HUES64 (cell line): Measurements from ENCODE around the gene TMEM183A.

Experiments used
- H3K27ac ChIP-seq: 2 replicates; pipeline ENCODE4 v1.7.0; 2013; ENCODE audit warnings: low read depth, low read length, inconsistent platforms
- H3K27me3 ChIP-seq: 2 replicates; pipeline ENCODE4 v1.6.1; 2013; ENCODE audit warnings: mild to moderate bottlenecking, low read length; ENCODE audit not compliant: insufficient read depth
- H3K36me3 ChIP-seq: 2 replicates; pipeline ENCODE4 v1.6.1; 2013; ENCODE audit warnings: mild to moderate bottlenecking, low read length; ENCODE audit not compliant: insufficient read depth
- H3K4me1 ChIP-seq: 2 replicates; pipeline ENCODE4 v1.6.1; 2013; ENCODE audit warnings: mild to moderate bottlenecking, low read length, moderate library complexity; ENCODE audit not compliant: insufficient read depth
- H3K4me3 ChIP-seq: 2 replicates; pipeline ENCODE4 v1.5.1; 2013; ENCODE audit warnings: mild to moderate bottlenecking, low read length, moderate library complexity
- H3K9ac ChIP-seq: 2 replicates; pipeline ENCODE4 v1.6.1; 2013; ENCODE audit warnings: mild to moderate bottlenecking, low read depth, low read length
- H3K9me3 ChIP-seq: 2 replicates; pipeline ENCODE4 v1.6.1; 2013; ENCODE audit warnings: low read depth, low read length; ENCODE audit not compliant: insufficient read depth
- WGBS: fragments of 150-250, 120-280 bp; methylation state at CpG from one replicate; pipeline ENCODE4 v1.1.7; 2013; ENCODE audit warnings: missing lambda C conversion rate; 5-methylcytosine and 5-hydroxymethylcytosine counted together

TMEM183A gene

DNA sequence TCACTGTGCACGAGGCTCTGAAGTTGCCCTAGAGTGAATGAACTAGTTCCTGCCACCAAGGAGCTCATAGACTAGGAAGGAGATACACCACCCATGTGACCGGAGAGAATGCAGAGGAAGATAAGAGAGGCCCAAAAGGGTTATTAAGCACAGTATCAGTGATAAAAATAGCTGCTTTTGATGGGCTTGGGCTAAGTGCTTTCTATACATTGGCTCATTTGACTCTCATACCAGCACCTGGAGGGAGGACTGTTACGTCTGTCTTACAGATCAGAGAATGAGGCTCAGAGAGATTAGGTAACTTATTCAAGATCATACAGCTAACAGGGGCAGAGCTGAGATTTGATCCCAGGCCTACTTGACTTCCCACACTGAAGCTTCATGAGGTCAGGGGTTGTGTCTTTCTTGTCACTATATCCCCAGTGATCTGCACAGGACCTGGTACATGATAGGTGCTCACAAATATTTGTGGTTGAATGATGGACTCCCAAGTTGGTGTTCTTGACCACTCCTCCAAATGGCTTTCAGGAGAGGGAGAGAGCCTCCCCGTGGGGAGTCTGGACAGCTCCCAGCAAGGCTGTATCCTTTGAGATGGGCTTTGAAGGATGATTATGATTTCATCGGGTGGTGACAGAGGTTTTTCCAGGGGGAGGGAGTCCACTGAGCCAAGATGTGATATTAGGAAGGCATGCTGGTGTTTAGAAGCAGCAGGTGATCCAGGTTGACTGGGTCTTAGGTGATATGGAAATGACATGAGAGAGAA is 33.5 kb downstream of the TMEM183A start:
- WGBS: 89% methylated on average over 5 of the region's 5 CpGs
- Histone ChIP-seq H3K4me1 (0 out of 2 replicates have a peak, but pooled peaks cover 4% of the 10 kb centered on the region), H3K4me3 (no peak overlapping the region), H3K36me3 (peaks cover 6% of the 10 kb centered on the region; the same call in 1 of the 2 replicates), H3K9me3 (no peaks in the 10 kb centered on the region), H3K27ac (no peak overlapping the region), H3K9ac (no peak overlapping the region), H3K27me3 (no peaks in the 10 kb centered on the region)

DNA sequence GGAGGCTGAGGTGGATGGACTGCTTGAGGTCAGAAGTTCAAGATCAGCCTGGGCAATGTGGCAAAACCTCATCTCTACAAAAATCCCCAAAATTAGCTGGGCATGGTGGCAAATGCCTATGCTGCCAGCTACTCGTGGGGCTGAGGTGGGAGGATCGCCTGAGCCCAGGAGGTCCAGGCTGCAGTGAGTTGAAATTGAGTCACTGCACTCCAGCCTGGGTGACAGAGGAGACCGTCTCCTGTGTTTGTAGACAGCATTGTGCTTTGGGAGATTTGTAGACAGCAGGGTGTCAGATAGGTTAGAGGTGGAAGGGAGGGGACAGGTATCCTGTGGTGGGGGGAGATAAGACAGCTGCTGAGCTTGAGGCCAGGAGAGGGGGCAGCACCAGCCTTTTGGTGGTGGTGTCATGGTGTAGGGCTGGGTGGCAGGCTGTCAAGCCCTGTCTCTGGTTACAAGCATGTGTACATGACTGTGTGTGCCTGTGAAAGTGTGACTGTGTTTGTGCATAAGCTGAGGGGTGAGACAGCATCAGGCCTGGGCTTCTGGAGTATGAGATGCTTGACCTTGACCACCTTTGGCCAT is 34.3 kb downstream of the TMEM183A start:
- no peaks in the 10 kb centered on the region for H3K27me3 ChIP-seq
- H3K36me3 ChIP-seq: peaks cover 11% of the 10 kb centered on the region; the same call in 1 of the 2 replicates
- 75% methylated on average over 3 of the region's 3 CpGs for whole genome bisulfite sequencing
- H3K4me3 ChIP-seq: no peak overlapping the region
- H3K27ac ChIP-seq: no peak overlapping the region
- H3K4me1 ChIP-seq: no peaks in the 10 kb centered on the region
- no peaks in the 10 kb centered on the region for H3K9me3 ChIP-seq
- H3K9ac ChIP-seq: no peak overlapping the region

DNA sequence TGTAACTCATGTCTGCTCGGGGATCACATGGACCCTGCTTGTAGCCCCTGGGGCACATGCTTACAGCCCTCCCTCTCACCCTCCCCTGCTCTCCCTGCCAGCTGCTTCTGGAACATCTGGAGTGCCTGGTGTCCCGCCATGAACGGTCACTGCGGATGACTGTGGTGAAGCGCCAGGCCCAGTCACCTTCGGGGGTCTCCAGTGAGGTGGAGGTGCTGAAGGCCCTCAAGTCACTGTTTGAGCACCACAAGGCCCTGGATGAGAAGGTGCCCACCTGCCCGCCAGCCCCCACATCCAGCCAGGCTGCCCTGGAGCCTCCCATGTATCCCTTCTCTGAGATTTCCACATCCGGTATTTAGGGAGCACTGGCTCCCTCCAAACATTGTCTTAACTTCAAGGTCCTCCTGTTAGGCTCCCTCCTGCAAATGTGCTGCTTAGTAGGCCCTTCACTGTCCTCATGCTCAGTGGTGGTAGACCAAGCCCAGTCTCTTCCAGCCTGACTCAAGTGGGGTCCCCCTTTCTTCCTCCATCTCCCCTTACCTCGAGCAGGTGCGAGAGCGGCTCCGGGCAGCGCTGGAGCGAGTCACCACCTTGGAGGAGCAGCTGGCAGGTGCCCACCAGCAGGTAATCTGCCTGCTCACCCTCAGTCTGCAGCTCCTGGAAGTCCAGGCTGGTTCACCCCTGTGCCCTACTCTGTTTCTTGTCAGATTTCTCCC is 36.8 kb downstream of the TMEM183A start:
- Histone ChIP-seq H3K27me3 (no peaks in the 10 kb centered on the region), H3K9me3 (no peaks in the 10 kb centered on the region), H3K27ac (no peak overlapping the region), H3K4me3 (no peak overlapping the region), H3K9ac (no peak overlapping the region), H3K36me3 (peaks cover 15% of the 10 kb centered on the region; the same call in 1 of the 2 replicates), H3K4me1 (peaks cover 2% of the 10 kb centered on the region; the same call in 1 of the 2 replicates)
- 95% methylated on average over 14 of the region's 14 CpGs for WGBS

DNA sequence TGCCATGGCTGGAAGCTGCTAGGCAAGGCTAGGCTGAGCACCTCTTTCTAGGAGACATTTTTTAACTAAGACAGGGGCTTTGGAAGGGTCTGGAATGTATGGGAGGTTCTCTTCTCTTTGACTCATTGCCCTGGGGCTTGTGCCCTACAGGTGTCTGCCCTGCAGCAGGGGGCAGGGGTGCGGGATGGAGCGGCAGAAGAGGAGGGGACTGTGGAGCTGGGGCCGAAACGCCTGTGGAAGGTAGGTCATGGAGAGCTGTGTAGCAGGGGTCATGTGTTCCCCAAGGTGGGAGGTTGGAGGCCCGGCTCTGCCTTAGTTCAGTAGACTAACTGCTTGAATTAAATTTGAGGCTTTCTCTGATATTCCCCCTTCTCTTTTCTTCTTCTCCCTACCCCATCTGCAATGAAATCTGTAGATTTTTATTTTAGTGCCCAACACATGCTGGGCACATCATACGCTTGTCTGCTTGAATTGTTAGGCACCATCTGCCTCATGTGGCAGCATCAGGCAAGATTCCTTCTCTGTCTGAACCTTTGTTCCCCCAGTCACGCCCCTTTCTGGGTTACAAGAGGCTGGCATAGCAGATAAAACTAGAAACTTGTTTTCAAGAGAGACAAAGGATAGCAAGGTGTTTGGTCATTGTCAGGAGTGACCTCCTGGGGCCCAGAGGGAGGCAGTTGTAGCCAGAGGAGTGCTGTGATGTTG is 37.5 kb downstream of the TMEM183A start:
- H3K4me1 ChIP-seq: peaks cover 2% of the 10 kb centered on the region; the same call in 1 of the 2 replicates
- H3K27ac ChIP-seq: no peak overlapping the region
- H3K9me3 ChIP-seq: no peaks in the 10 kb centered on the region
- no peaks in the 10 kb centered on the region for H3K27me3 ChIP-seq
- WGBS: 84% methylated on average over 7 of the region's 7 CpGs
- no peak overlapping the region for H3K9ac ChIP-seq
- H3K36me3 ChIP-seq: peaks cover 15% of the 10 kb centered on the region; the same call in 1 of the 2 replicates
- no peak overlapping the region for H3K4me3 ChIP-seq

DNA sequence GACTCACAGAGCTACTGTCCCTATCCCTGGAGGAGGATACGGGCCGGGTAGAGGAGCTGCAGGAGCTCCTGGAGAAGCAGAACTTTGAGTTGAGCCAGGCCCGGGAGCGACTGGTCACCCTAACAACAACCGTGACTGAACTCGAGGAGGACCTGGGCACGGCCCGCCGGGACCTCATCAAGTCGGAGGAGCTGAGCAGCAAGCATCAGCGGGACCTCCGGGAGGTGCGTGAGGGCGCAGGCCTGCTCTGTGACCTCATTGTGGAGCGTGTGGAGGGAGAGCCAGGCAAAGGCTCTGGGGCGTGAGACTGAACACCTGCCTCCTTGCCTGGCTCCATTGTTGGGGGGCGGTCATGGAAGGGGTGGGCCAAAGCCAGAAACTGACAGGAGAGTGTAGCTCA is 38.2 kb downstream of the TMEM183A start:
- Histone ChIP-seq H3K36me3 (peaks cover 15% of the 10 kb centered on the region; the same call in 1 of the 2 replicates), H3K9ac (no peak overlapping the region), H3K9me3 (no peaks in the 10 kb centered on the region), H3K4me1 (peaks cover 2% of the 10 kb centered on the region; the same call in 1 of the 2 replicates), H3K4me3 (no peak overlapping the region), H3K27me3 (no peaks in the 10 kb centered on the region), H3K27ac (no peak overlapping the region)
- 94% methylated on average over 17 of the region's 17 CpGs for WGBS

DNA sequence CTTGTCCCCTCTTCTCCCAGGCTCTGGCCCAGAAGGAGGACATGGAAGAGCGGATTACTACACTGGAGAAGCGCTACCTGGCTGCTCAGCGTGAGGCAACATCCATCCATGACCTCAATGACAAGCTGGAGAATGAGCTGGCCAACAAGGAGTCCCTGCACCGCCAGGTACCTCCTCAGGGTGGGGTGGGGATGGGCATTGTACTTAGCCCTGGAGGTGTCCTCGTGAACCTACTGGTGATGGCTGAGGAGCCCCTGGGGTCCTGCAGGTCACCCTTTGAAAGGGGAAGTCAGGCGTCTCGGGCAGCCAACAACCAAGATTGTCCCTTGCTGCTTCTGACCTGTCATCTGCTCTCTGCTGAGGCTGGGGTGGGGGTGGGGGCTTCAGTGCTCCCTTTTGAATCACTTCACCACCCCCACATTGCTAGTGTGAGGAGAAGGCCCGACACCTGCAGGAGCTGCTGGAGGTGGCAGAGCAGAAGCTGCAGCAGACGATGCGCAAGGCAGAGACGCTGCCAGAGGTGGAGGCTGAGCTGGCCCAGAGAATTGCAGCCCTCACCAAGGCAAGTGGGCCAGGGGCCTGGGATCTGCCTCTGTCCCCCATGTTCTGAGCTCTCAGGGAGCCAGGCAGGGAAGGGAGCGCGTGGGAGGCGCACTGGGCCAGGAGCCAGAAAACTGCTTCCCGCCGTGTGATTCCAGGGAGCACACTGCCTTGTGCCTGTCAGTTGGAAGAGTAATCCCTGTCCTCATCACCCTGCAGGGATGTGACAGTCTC is 38.8 kb downstream of the TMEM183A start:
- Histone ChIP-seq H3K9ac (no peak overlapping the region), H3K27me3 (no peaks in the 10 kb centered on the region)
- WGBS: 93% methylated on average over 16 of the region's 16 CpGs

DNA sequence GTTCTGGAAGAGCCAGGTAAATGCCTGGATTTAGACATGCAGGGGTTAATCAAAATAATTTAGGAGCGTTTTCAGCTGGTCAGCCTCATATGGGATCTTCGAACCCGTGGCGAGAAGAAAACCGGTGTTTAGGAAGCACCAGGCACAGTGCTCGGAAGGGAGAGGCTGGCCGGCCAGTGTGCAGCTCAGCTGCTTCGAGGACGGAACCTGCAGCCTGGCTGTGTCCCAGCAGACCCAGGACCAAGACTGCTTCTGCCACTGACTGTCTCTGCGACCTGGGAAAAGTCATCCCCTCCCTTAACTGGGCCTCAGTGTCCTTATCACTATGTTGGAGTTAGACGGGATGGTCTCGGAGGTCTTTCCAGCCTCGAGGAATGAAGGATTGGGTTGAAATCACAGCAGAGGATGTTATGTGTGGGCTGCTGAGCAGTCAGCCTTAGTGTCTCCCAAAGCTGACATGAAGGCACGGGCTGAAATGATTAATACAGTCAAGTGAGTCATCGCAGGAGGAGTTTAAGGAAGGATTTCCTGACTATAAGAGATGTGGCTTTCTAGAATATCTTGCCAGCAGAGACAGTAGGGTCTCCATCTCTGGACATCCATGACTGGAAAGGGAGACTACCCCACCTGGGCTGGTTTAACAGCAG is 39.9 kb downstream of the TMEM183A start:
- Histone ChIP-seq H3K27me3 (no peaks in the 10 kb centered on the region), H3K9ac (no peak overlapping the region), H3K36me3 (peaks cover 15% of the 10 kb centered on the region; the same call in 1 of the 2 replicates), H3K9me3 (no peaks in the 10 kb centered on the region), H3K27ac (no peak overlapping the region), H3K4me1 (peaks cover 2% of the 10 kb centered on the region; the same call in 1 of the 2 replicates), H3K4me3 (no peak overlapping the region)
- 91% methylated on average over 15 of the region's 15 CpGs for WGBS

More for the DNA sequence above, 38.8 kb downstream of the TMEM183A start:
- Histone ChIP-seq H3K36me3 (peaks cover 15% of the 10 kb centered on the region; the same call in 1 of the 2 replicates), H3K4me1 (peaks cover 2% of the 10 kb centered on the region; the same call in 1 of the 2 replicates), H3K9me3 (no peaks in the 10 kb centered on the region), H3K4me3 (no peak overlapping the region), H3K27ac (no peak overlapping the region)

DNA sequence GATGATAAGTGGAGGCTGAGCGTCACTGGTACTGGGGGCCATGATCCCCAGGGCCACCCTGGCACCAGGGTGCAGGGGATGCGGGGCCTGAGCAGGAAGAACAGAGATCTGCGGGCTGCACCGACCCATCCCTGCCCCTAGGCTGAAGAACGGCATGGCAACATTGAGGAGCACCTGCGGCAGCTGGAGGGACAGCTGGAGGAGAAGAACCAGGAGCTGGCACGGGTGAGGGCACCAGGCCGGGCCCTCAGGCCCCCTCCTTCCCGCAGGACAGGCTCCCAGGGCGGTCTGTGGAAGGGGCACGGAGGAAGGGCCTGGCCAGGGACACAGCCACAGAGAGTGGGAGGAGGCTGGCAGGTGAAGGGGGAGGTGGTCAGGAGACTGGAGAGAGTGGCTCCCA is 40.9 kb downstream of the TMEM183A start:
- Histone ChIP-seq H3K27me3 (no peaks in the 10 kb centered on the region), H3K9ac (no peak overlapping the region), H3K4me3 (no peak overlapping the region), H3K4me1 (peaks cover 2% of the 10 kb centered on the region; the same call in 1 of the 2 replicates), H3K27ac (no peak overlapping the region), H3K9me3 (no peaks in the 10 kb centered on the region), H3K36me3 (peaks cover 15% of the 10 kb centered on the region; the same call in 1 of the 2 replicates)
- WGBS: 94% methylated on average over 11 of the region's 11 CpGs

DNA sequence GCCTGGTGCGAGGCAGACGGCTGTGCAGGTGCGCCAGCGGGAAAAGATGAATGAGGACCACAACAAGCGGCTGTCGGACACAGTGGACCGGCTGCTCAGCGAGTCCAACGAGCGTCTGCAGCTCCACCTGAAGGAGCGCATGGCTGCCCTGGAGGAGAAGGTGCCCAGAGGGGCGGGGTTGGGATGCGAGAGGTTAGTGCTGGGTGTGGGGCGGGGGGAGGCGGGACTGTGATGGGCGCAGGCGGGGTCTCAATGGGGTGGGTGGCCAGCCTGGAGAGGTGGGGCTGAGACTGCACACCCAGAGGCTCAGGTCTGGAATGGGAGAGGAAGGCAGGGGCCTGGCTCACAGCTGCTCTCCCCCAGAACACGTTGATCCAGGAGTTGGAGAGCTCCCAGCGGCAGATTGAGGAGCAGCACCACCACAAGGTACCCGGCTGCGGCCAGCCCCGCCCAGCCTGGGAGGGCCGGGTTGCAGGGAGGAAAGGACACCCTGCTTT is 41.4 kb downstream of the TMEM183A start:
- H3K9me3 ChIP-seq: no peaks in the 10 kb centered on the region
- no peaks in the 10 kb centered on the region for H3K27me3 ChIP-seq
- H3K36me3 ChIP-seq: peaks cover 15% of the 10 kb centered on the region; the same call in 1 of the 2 replicates
- no peak overlapping the region for H3K27ac ChIP-seq
- 63% methylated on average over 23 of the region's 23 CpGs for WGBS
- H3K9ac ChIP-seq: no peak overlapping the region
- H3K4me3 ChIP-seq: no peak overlapping the region
- H3K4me1 ChIP-seq: peaks cover 5% of the 10 kb centered on the region
